Hippocampal formation (tissue), 2 donors: ENCODE measurements around the gene IFNA1.
"Not testable (repeated sequence)": the region's sequence is repeated elsewhere in the genome, so short reads cannot be mapped to it uniquely, and the experiment has no call there.

Source experiments
- DNase-seq, 2 donors: peaks; one replicate each; lab custom pipeline; 2025; lab: John Stamatoyannopoulos, UW

The IFNA1 gene

DNA sequence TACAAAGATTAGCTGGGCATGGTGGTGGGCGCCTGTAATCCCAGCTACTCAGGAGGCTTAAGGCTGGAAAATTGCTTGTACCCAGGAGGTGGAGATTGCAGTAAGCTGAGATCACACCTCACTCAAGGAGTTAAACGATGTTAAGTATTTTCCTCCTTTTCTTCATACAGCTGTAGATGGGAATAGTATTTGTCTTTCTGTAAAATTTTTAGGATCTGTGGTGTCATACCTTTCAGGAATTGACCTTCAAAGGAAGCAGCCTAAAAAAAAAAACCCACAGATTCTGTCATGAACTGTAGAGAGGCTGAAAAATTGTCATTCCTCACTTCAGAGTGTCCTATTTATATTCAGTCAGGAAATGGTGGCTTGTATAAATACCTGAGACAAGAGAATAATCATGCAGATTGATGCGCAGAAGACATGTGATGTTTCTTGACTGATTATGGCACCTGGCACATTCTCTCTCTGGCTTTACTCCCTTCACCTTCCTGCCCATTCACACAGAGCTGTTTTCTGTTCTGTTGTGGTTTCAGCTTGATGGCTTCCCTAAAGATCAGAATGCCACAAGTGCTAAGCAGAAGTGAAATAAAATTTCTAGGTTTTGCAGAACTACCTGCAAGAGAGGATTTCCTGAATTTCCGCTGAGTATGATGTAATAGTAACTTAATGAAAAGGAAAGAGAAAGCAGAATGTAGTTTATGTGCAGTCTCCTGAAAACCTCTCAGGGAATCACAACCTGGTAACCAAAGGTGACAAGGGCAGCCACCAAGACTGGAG lies 3.8 kb downstream of the IFNA1 start:
- DNase-seq, result no peak

DNA sequence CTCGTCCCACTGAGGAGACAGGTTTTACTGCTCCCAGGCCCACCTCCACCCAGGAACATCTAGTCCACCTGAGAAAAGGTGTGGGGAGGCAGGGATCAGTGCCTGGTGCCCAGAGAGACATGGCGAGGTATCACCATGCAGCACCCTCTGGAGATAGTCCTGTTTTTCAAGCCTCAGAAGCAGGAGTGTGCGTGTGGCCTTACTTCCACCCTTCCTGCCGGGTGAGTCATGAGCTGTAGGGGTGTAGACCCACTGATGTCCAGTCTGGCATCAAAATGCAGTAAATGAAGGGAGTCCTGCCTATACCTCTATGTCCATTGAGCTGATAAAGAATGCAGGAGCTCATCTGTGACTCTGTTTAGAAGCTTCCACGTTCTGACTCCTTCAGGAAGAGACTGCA lies 9.1 kb downstream of the IFNA1 start:
- not testable (repeated sequence) for DNase-seq

DNA sequence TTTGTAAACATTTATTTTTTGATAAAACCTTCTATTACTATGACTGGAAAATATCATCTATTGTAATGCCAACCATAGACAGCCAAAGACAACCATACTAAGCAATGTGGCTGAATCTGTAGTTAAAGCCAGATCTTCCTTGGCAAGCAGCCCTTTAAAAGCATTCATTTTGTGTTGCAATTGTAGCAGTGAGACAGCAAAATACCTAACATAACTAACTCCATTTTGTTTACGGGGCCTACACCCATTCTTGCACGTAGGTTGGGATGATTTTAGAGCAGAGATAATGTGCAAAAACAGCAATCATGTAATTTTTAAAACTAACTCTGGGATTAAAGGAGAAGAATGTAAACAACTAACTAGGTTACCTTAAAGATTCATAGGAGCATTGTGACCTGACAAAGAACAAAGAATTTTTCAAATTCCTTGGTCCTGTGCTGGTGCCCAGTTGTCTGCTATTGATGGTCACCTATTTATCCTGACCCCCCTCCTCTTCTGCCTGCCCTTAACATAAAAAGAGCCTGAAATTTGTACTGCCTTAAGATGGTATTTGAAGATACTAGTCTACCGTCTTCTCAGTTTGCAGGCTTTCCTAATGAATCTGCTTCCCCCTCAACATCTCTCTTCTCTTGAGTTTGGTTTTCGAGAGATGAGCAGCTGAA lies 10.6 kb downstream of the IFNA1 start:
- DNase-seq, result no peak

DNA sequence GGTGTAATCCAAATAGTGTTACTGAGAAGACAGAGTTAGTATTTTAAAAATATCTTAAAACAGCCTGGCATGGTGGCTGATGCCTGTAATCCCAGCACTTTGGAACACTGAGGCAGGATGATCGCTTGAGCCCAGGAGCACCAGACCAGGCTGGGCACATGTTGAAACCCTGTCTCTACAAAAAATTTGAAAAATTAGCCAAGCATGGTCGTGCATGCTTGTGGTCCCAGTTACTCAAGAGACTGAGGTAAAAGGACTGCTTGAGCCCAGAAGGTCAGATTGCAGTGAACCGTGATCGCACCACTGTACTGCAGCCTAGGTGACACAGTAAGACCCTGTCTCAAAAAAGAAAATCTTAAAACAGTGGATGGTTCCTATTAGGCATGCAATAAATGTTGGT lies 12.4 kb downstream of the IFNA1 start:
- DNase-seq, result no peak

DNA sequence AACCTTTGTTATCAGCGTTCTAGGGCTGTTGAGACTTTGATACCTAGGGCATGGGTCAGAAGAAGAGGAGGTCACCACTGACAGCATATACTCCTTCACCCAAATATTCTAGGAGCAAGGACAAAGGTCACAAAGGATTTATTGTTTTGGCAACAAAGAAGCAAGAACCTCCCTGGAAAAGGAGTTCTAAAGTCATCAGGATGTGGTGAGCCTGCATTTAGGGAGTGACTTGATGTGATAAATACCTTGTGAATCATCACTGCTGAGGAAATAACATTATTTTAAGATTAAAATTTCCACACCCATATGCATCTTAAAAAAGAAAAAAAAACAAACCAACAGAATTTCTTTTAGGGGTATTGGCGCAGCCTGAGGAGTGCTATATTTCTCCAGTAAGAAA lies 13.9 kb downstream of the IFNA1 start:
- DNase-seq, result no peak

DNA sequence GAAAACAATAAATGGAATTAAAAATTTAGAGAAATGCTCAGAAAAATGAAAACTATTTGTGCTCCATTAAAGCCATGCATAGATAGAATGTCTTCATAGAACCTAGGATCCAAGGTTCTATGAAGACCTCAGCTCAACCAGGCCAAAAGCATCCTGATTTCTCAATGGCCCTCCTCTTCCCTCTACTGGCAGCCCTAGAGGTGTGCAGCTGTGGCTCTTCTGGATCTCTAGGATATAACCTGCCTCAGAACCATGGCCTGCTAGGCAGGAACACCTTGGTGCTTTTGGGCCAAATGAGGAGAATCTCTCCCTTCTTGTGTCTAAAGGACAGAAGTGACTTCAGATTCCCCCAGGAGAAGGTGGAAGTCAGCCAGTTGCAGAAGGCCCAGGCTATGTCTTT lies 15.1 kb downstream of the IFNA1 start:
- peak in 1 of 2 donors; percentile 14 for DNase-seq

DNA sequence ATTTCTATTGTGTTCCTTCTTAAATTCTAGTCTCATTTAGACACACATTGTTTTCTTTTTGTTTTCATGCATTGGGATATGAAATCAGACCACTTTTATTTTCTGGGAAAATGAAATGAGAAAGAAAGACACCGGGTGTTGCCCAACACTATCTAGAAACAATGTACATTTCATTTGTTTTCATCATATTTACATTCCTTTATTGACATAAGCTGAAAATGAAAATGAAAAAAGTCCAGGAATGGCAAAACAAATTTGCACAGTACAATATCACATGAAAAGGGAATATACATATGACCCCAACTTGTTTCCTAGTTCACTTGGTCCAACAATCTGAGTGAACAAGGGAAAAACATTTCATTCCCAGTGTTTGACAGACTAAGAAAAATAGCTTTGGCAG lies 21.1 kb downstream of the IFNA1 start:
- DNase-seq, result no peak

DNA sequence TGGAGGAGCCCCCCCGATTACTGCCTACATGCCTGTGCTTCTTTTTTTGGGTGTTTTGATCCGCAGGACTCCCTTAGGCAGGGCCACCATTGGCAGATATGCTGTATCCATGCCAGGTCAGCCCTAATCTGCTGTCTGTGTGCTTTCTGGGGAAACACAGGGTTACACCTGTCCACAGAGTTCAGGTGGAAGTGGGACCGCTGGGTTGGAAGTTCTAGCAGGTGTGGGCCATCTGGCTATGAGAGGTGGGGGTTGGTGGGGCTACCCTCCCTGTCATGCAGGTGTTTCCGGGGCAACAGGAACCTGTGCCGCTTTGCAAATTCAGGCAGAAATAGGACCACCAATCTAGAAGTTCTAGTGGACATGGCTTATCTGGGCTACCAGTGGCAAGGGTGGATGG lies 24.9 kb downstream of the IFNA1 start:
- no peak for DNase-seq

DNA sequence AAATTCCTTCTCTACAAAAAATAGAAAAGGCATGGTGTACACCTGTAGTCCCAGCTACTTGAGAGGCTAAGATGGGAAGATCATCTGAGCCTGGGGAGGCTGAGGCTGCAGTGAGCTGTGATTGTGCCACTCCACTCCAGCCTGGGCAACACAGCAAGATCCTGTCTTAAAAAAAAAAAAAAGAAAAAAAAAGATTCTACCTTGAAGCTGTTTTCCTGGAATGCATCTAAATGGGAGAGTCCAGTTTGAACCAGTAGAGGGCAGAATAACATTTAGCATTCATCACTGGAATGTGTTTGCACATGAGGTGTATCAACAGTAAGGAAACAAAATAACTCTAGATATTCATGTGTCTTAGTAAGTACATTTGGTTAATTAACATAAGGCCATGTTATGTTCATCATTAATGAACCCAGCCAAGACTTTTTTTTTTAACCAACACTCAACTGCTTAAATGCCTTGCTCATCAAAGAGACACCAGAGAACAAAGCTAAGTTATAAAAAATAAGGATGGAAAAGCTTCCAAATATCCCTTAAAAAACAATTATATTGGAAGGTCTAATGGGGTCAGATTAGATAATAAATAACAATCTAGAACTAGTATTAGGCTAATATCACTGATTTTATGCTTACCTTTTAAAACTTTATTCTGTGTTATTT lies 25.8 kb downstream of the IFNA1 start:
- DNase-seq, result peak in 1 of 2 donors; percentile 32

DNA sequence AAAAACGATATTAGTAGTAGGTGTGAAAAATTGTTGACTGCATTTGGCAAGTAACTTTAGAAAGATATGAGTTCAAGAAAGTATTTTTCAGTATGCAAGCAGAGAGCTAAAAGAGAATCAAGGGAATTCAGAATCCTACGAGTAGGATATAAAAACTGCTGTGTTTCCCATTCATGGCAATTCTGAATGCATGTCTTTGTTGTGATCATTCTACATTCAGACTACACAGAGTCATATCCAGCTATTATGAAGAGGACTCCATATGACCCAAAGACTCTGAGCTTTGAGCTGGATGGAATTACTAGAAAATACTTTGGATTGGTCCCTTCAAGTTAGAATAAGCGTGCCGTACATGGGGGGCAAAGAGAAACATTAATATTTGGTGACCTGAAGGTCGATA lies 29.9 kb downstream of the IFNA1 start:
- DNase-seq, result peak in 1 of 2 donors; percentile 11

DNA sequence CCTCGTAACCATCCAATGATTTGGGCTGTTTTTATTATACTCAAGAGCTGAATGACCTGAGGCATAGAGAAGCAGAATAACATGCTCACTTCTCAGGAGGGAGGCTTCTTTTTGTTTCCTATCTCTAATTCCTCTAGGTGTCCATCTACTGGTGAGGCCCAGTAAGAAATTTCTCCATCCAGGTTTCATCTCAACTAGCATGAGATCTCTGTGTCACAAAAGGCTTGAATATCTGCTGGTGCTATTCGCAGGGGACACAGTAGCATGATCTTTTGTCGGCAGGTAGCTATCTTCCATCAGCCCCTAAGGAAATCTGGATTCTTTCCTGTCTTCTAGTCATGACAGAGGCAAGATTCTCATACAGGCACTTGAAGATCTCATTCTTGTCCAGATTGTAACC lies 33.0 kb downstream of the IFNA1 start:
- no peak for DNase-seq

DNA sequence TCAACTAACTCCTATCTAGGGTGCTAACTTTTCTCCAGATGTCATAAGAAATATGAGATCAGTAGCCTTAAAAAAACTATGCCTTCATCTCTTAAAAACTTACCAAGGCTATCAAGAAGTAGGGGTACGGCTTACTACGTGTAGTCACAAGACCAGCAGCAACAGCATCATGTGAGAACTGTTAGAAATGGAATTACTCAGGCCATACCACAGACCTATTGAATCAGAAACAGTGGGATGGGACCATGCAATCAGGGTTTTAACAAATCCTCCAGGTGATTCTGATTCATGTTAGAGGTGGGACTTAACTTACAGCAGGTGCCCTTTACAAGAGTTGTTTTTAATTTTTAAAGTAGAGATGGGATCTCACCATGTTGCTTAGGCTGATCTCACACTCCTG lies 37.2 kb downstream of the IFNA1 start:
- no peak for DNase-seq

DNA sequence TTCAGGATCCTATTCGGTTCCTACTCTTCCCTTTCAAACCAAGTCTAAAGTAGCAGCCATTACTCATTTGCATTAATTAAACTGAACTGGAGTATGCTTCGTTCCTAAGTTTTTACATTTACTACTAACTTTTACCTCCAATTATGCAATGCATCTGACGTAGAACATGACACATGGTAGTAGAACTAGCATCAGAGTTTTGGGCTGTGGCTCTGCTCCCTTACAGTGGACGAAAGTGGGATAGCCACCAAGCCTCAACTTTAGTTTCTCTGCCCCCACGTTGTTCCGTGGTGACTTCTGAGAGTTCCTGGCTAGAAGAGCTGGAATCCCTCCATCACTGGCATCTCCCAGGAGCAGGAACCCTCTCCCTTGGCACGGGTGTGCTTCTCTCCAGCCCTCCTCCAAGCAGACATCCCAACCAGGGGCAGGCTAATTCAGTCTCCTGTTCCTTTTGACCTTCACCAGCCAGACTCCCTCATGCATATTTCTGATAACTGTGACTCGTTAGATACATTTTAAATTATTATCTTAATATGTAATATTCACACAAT lies 39.0 kb downstream of the IFNA1 start:
- no peak for DNase-seq

DNA sequence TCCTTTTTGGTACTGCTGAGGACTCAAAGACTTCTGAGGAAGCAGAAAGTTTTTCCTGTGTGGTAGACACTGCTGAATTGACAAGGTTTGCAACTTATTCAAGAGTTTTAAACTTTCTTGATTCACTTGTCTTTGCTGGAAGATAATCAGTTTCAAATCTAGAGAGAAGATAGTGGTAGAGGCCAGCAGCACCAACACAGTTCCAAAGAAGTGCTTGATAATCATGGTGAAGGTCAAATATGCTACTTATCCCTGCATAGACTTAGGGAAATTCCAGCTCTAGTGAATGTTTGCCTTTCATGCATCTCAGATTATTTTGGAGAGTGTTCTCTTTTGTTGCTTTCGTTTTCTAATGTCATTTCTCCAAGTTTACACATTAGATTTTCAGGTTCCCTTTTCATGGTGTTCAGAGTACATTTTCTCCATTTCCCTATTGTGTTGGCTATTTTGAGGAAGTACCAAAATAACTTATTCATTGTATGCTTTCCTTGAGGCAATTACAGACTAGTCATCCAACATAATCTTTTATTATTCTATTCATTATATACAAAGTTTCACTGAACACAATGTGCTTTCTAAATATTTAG lies 41.3 kb downstream of the IFNA1 start:
- no peak for DNase-seq

DNA sequence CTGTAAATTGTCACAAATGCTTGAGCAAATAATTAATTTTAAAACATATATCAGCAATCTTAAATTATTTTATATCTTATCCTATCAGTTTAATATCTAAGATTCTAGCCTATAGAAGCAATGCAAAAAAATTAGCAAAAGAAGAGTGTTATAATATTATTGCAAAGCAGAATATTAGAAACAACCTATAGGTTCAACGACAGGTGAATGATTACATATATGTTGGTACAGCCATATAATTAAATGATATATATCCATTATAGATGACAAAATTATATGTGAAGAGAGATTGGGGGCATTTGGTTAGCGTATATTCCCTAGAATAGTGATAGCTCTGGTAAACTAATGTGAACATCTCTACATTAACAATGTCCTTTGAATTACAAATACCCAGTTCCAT lies 42.0 kb downstream of the IFNA1 start, which contains the start of gene IFNE:
Gene IFNE (minus strand): TSS at position 101 of the 400 bp plus-strand sequence. CDS start 619 bp downstream, outside the sequence.
- no peak for DNase-seq
